Measurements from ENCODE around the gene ZEB2.

The ZEB2 gene

GRCh38 chr2:144378551-144378950 lies 141.4 kb downstream of the ZEB2 start:
- H3K4me3 ChIP-seq (ENCODE audit: low read depth, low read length) = no peak overlapping the region
- TF ChIP-seq CTCF (IDR thresholded peaks at IDR 0.05; ENCODE audit: low read depth, low read length) = no peak
- in situ Hi-C loops (cut with HindIII; ENCODE audit: low sequenced_read_pairs) = no loop called here
- no peak for DNase-seq (ENCODE audit: low read depth, low spot score)

- TF ChIP-seq CTCF (IDR thresholded peaks at IDR 0.05; ENCODE audit: low read depth, low read length) = no peak
- in situ Hi-C loops (cut with HindIII; ENCODE audit: low sequenced_read_pairs) = no loop called here
- DNase-seq (ENCODE audit: low read depth, low spot score) = no peak
- H3K4me3 ChIP-seq (ENCODE audit: low read depth, low read length) = no peak overlapping the region
Measured at GRCh38 chr2:144377914-144378313, 142.0 kb downstream of the ZEB2 start.

- in situ Hi-C loops (cut with HindIII; ENCODE audit: low sequenced_read_pairs) = no loop called here
- no peak for TF ChIP-seq CTCF (IDR thresholded peaks at IDR 0.05; ENCODE audit: low read depth, low read length)
- no peak overlapping the region for H3K4me3 ChIP-seq (ENCODE audit: low read depth, low read length)
- peak; percentile 36 for DNase-seq (ENCODE audit: low read depth, low spot score)
Measured at GRCh38 chr2:144376926-144377325, 143.0 kb downstream of the ZEB2 start.

- in situ Hi-C loops (cut with HindIII; ENCODE audit: low sequenced_read_pairs) = no loop called here
- no peak overlapping the region for H3K4me3 ChIP-seq (ENCODE audit: low read depth, low read length)
- no peak for TF ChIP-seq CTCF (IDR thresholded peaks at IDR 0.05; ENCODE audit: low read depth, low read length)
- DNase-seq (ENCODE audit: low read depth, low spot score) = no peak
Measured at GRCh38 chr2:144376460-144376859, 143.5 kb downstream of the ZEB2 start.

- no peak overlapping the region for H3K4me3 ChIP-seq (ENCODE audit: low read depth, low read length)
- in situ Hi-C loops (cut with HindIII; ENCODE audit: low sequenced_read_pairs) = no loop called here
- DNase-seq (ENCODE audit: low read depth, low spot score) = peak; percentile 45
- TF ChIP-seq CTCF (IDR thresholded peaks at IDR 0.05; ENCODE audit: low read depth, low read length) = no peak
Measured at GRCh38 chr2:144374163-144374661, 145.7 kb downstream of the ZEB2 start.

- no peak overlapping the region for H3K4me3 ChIP-seq (ENCODE audit: low read depth, low read length)
- in situ Hi-C loops (cut with HindIII; ENCODE audit: low sequenced_read_pairs) = no loop called here
- TF ChIP-seq CTCF (IDR thresholded peaks at IDR 0.05; ENCODE audit: low read depth, low read length) = no peak
- no peak for DNase-seq (ENCODE audit: low read depth, low spot score)
Measured at GRCh38 chr2:144372410-144373080, 147.4 kb downstream of the ZEB2 start.

Measured in astrocyte of the spinal cord (primary cell).